ENCODE data around the gene DENR. TPM values are rescaled to one million over a fixed set of nuclear protein-coding genes. Genes with fewer than 3 reads are reported as not detected.

The DENR gene
- total and polyA plus RNA-seq, 2 of the 13 experiments (the other 11 are each of a cell fraction or from before 2014, with no cell fraction given), result 30.0 to 59.1 TPM

GRCh38 chr12:122785503-122785902 is 32.9 kb downstream of the DENR start:
- H3K36me3 ChIP-seq (replicated peaks in 1 of 2; ENCODE audit: control insufficient read depth in 1 of 2, insufficient read depth in 2 of 2, low read length in 2 of 2), result no peaks in the 10 kb centered on the region
- no peaks in the 10 kb centered on the region for H3K79me2 ChIP-seq (ENCODE audit: insufficient read depth, low read length)
- H3K4me2 ChIP-seq (ENCODE audit: low read depth, low read length), result no peak overlapping the region
- no peak overlapping the region for H3K4me3 ChIP-seq (replicated peaks in 1 of 3; ENCODE audit: insufficient read depth in 1 of 3, low read depth in 2 of 3, low read length in 3 of 3)
- no peaks in the 10 kb centered on the region for H3K4me1 ChIP-seq (ENCODE audit: insufficient read depth, low read length)
- TF ChIP-seq ZSCAN5A (CRISPR knock-in tag; IDR thresholded peaks at IDR 0.05; ENCODE audit: borderline replicate concordance) (no peak), ZNF253 (CRISPR knock-in tag; IDR thresholded peaks at IDR 0.05; ENCODE audit: borderline replicate concordance) (no peak), ZNF546 (CRISPR knock-in tag; conservative IDR thresholded peaks at IDR 0.05) (no peak), ELF4 (CRISPR knock-in tag; IDR thresholded peaks at IDR 0.05; ENCODE audit: borderline replicate concordance) (no peak), CREB1 (IDR thresholded peaks at IDR 0.05) (no peak), CREB1 (CRISPR knock-in tag; IDR thresholded peaks at IDR 0.05) (no peak), CENPT (CRISPR knock-in tag; IDR thresholded peaks at IDR 0.05; ENCODE audit: low read depth) (no peak), SIN3B (IDR thresholded peaks at IDR 0.05; ENCODE audit: low read length) (no peak), ZMYM4 (CRISPR knock-in tag; IDR thresholded peaks at IDR 0.05) (no peak), ZNF768 (CRISPR knock-in tag; IDR thresholded peaks at IDR 0.05) (no peak), ZUFSP (CRISPR knock-in tag; IDR thresholded peaks at IDR 0.05; ENCODE audit: borderline replicate concordance) (no peak), SPEN (CRISPR knock-in tag; IDR thresholded peaks at IDR 0.05; ENCODE audit: low read depth) (no peak), BCLAF1 (IDR thresholded peaks at IDR 0.05) (no peak), MTF1 (CRISPR knock-in tag; IDR thresholded peaks at IDR 0.05) (no peak), ZNF569 (CRISPR knock-in tag; IDR thresholded peaks at IDR 0.05; ENCODE audit: borderline replicate concordance) (no peak), ZNF337 (CRISPR knock-in tag; IDR thresholded peaks at IDR 0.05; ENCODE audit: borderline replicate concordance, low read depth) (no peak), FOXK1 (CRISPR knock-in tag; IDR thresholded peaks at IDR 0.05; ENCODE audit: borderline replicate concordance, low read depth) (no peak), CTCF (CRISPR knock-in tag; IDR thresholded peaks at IDR 0.05) (no peak)
- ChIA-PET POLR2A (no interaction called here), CTCF (ENCODE audit: low intra/inter-chr PET ratio, low total read pairs) (no interaction called here)
- intact Hi-C loops (cut with micrococcal nuclease; ENCODE audit: unreplicated experiment) (no loop called here), in situ Hi-C loops (cut with HindIII; ENCODE audit: extremely low pct_ligation_motif_present, low pct_unique_long_range_greater_than_20kb) (no loop called here)
- 21% methylated on average over 7 of the region's 7 CpGs for WGBS (ENCODE audit: low lambda C conversion rate)
- no peaks in the 10 kb centered on the region for H4K20me1 ChIP-seq (ENCODE audit: insufficient read depth, low read length)
- DNase-seq (ENCODE audit: low spot score) (no peak), ATAC-seq (no peak), FAIRE-seq (no peak)
- H3K27me3 ChIP-seq (ENCODE audit: control insufficient read depth in 1 of 2, insufficient read depth in 2 of 2, low read length in 2 of 2), result peaks cover 0 to 2% of the 10 kb centered on the region in 2 experiments; a peak in 2 of 5 replicates
- no peak overlapping the region for H3K9ac ChIP-seq (ENCODE audit: insufficient read depth, low read depth, low read length)
- H3K9me3 ChIP-seq (ENCODE audit: low read length), result no peaks in the 10 kb centered on the region
- H3K27ac ChIP-seq (ENCODE audit: extremely low read length, insufficient read depth, low read length), result no peak overlapping the region
- no TSS peak for BruUV-seq (replicated peaks)
- H2AFZ ChIP-seq (ENCODE audit: low read length), result no peak overlapping the region
